HG02852 (cell line): Measurements from ENCODE around the gene HOGA1.
"Not testable (repeated sequence)": the region's sequence is repeated elsewhere in the genome, so short reads cannot be mapped to it uniquely, and the experiment has no call there.

Experiments used
- ATAC-seq: cut with Tn5 transposase; IDR thresholded peaks from one replicate; pipeline ENCODE4 v1.9.1; 2021; ENCODE audit warnings: mild to moderate bottlenecking, moderate library complexity; ENCODE audit not compliant: unreplicated experiment

The HOGA1 gene

GRCh38 chr10:97644936-97645335 is 60.7 kb downstream of the HOGA1 start:
- ATAC-seq = no peak

GRCh38 chr10:97647556-97647955 is 63.4 kb downstream of the HOGA1 start:
- ATAC-seq = no peak

GRCh38 chr10:97648562-97649404 is 64.6 kb downstream of the HOGA1 start:
- peak; percentile 96 for ATAC-seq

GRCh38 chr10:97649405-97649750 is 65.2 kb downstream of the HOGA1 start:
- not testable (repeated sequence) for ATAC-seq

GRCh38 chr10:97650726-97651125 is 66.5 kb downstream of the HOGA1 start:
- no peak for ATAC-seq

GRCh38 chr10:97651773-97652172 is 67.6 kb downstream of the HOGA1 start:
- no peak for ATAC-seq

- no peak for ATAC-seq
Measured at GRCh38 chr10:97656777-97657176, 72.6 kb downstream of the HOGA1 start.

GRCh38 chr10:97659589-97659988 is 75.4 kb downstream of the HOGA1 start:
- no peak for ATAC-seq
